ENCODE measurements around the gene SPEF1. TPM values are rescaled to one million over a fixed set of nuclear protein-coding genes. Genes with fewer than 3 reads are reported as not detected.

Gene SPEF1
- total RNA-seq, 2 donors from 2014 or later = 0.66 to 1.3 TPM

- Histone ChIP-seq H3K4me1 (peaks cover 23% of the 10 kb centered on the region), H3K27ac (no peak overlapping the region), H3K27me3 (no peaks in the 10 kb centered on the region), H3K36me3 (replicated peaks in 1 of 2; ENCODE audit: insufficient read depth in 1 of 2, low read depth in 2 of 2) (no peaks in the 10 kb centered on the region), H3K9me3 (no peaks in the 10 kb centered on the region), H3K4me3 (no peak overlapping the region)
- 87 to 88% methylated on average over 16 to 17 of the region's 18 CpGs for WGBS, 2 donors
- DNase-seq (no peak), ATAC-seq (no peak)
- no peak for TF ChIP-seq CTCF (IDR thresholded peaks at IDR 0.05)
- TF ChIP-seq POLR2A (IDR thresholded peaks at IDR 0.05) = no peak
- intact Hi-C loops (cut with DNase I) = no loop called here
These were observed 19.1 kb upstream of the SPEF1 start for GRCh38 chr20:3800256-3800877.

GRCh38 chr20:3798908-3799248, 17.6 kb upstream of the SPEF1 start:
- intact Hi-C loops (cut with DNase I) = no loop called here
- TF ChIP-seq CTCF (IDR thresholded peaks at IDR 0.05) = no peak
- TF ChIP-seq POLR2A (IDR thresholded peaks at IDR 0.05) = no peak
- no peak overlapping the region for H3K4me3 ChIP-seq
- peaks cover 28% of the 10 kb centered on the region for H3K4me1 ChIP-seq
- no peaks in the 10 kb centered on the region for H3K36me3 ChIP-seq (replicated peaks in 1 of 2; ENCODE audit: insufficient read depth in 1 of 2, low read depth in 2 of 2)
- ATAC-seq = no peak
- no peaks in the 10 kb centered on the region for H3K9me3 ChIP-seq
- no peaks in the 10 kb centered on the region for H3K27me3 ChIP-seq
- DNase-seq = no peak
- WGBS, 2 donors = 93 to 96% methylated on average over 2 to 3 of the region's 3 CpGs
- H3K27ac ChIP-seq = no peak overlapping the region

GRCh38 chr20:3798373-3798768, 17.1 kb upstream of the SPEF1 start:
- no peak for TF ChIP-seq POLR2A (IDR thresholded peaks at IDR 0.05)
- TF ChIP-seq CTCF (IDR thresholded peaks at IDR 0.05) = no peak
- no peaks in the 10 kb centered on the region for H3K27me3 ChIP-seq
- intact Hi-C loops (cut with DNase I) = no loop called here
- WGBS, 2 donors = 71 to 86% methylated on average over 3 to 5 of the region's 5 CpGs
- no peak for ATAC-seq
- H3K4me1 ChIP-seq = peaks cover 28% of the 10 kb centered on the region
- no peaks in the 10 kb centered on the region for H3K9me3 ChIP-seq
- no peak overlapping the region for H3K27ac ChIP-seq
- H3K4me3 ChIP-seq = no peak overlapping the region
- no peaks in the 10 kb centered on the region for H3K36me3 ChIP-seq (replicated peaks in 1 of 2; ENCODE audit: insufficient read depth in 1 of 2, low read depth in 2 of 2)
- no peak for DNase-seq

- Histone ChIP-seq H3K4me1 (peaks cover 26% of the 10 kb centered on the region), H3K27me3 (no peaks in the 10 kb centered on the region), H3K36me3 (replicated peaks in 1 of 2; ENCODE audit: insufficient read depth in 1 of 2, low read depth in 2 of 2) (no peaks in the 10 kb centered on the region), H3K27ac (no peak overlapping the region), H3K9me3 (no peaks in the 10 kb centered on the region), H3K4me3 (no peak overlapping the region)
- DNase-seq (no peak), ATAC-seq (no peak)
- TF ChIP-seq CTCF (IDR thresholded peaks at IDR 0.05) = no peak
- TF ChIP-seq POLR2A (IDR thresholded peaks at IDR 0.05) = no peak
- 82 to 87% methylated on average over 19 of the region's 19 CpGs for WGBS, 2 donors
- intact Hi-C loops (cut with DNase I) = no loop called here
These were observed 16.5 kb upstream of the SPEF1 start for GRCh38 chr20:3797592-3798372.

GRCh38 chr20:3797226-3797545, 15.9 kb upstream of the SPEF1 start:
- peaks cover 21% of the 10 kb centered on the region for H3K4me1 ChIP-seq
- H3K36me3 ChIP-seq (replicated peaks in 1 of 2; ENCODE audit: insufficient read depth in 1 of 2, low read depth in 2 of 2) = no peaks in the 10 kb centered on the region
- H3K27ac ChIP-seq = no peak overlapping the region
- 90 to 93% methylated on average over 5 of the region's 5 CpGs for WGBS, 2 donors
- no peaks in the 10 kb centered on the region for H3K9me3 ChIP-seq
- intact Hi-C loops (cut with DNase I) = no loop called here
- ATAC-seq (no peak), DNase-seq (no peak)
- TF ChIP-seq CTCF (IDR thresholded peaks at IDR 0.05) (no peak), POLR2A (IDR thresholded peaks at IDR 0.05) (no peak)
- no peak overlapping the region for H3K4me3 ChIP-seq
- no peaks in the 10 kb centered on the region for H3K27me3 ChIP-seq

Measured in body of pancreas (tissue), 4 donors.